ENCODE data around the gene SLC29A2.

SLC29A2 gene

GRCh38 chr11:66315498-66315885 lies 56.1 kb downstream of the SLC29A2 start:
- no peak overlapping the region for H3K27ac ChIP-seq
- TF ChIP-seq, protein P1, sequence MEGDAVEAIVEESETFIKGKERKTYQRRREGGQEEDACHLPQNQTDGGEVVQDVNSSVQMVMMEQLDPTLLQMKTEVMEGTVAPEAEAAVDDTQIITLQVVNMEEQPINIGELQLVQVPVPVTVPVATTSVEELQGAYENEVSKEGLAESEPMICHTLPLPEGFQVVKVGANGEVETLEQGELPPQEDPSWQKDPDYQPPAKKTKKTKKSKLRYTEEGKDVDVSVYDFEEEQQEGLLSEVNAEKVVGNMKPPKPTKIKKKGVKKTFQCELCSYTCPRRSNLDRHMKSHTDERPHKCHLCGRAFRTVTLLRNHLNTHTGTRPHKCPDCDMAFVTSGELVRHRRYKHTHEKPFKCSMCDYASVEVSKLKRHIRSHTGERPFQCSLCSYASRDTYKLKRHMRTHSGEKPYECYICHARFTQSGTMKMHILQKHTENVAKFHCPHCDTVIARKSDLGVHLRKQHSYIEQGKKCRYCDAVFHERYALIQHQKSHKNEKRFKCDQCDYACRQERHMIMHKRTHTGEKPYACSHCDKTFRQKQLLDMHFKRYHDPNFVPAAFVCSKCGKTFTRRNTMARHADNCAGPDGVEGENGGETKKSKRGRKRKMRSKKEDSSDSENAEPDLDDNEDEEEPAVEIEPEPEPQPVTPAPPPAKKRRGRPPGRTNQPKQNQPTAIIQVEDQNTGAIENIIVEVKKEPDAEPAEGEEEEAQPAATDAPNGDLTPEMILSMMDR (conservative IDR thresholded peaks at IDR 0.05): no peak

- H3K27ac ChIP-seq: no peak overlapping the region
- TF ChIP-seq, protein P1 (conservative IDR thresholded peaks at IDR 0.05): no peak
Observed at GRCh38 chr11:66314561-66315497, 56.7 kb downstream of the SLC29A2 start.

DNA sequence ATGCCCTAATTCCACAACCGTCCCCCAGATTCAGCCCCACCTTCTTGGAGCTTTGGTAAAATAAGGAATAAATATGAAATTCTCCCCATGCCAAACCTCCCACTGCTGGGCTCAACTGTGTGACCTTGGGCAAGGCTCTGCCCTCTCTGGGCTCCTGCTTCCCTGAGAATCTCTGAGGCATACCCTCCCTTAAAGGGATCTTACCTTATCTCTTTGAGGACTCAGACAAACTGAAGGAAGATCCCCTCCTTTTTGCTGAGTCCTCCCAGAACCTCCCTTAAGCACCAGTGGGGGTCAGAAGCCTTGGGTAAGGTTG lies 57.4 kb downstream of the SLC29A2 start:
- no peak overlapping the region for H3K27ac ChIP-seq
- TF ChIP-seq, protein P1 (conservative IDR thresholded peaks at IDR 0.05): no peak

- H3K27ac ChIP-seq: peak overlapping the region; percentile 69
- TF ChIP-seq, protein P1 (conservative IDR thresholded peaks at IDR 0.05): 0 out of 2 replicates have a peak, but pooled peaks have one; percentile 10
Observed at GRCh38 chr11:66313321-66314185, 58.0 kb downstream of the SLC29A2 start.

- H3K27ac ChIP-seq: peak overlapping the region; percentile 69
- TF ChIP-seq, protein P1 (conservative IDR thresholded peaks at IDR 0.05): no peak
Observed at GRCh38 chr11:66312549-66313320, 58.8 kb downstream of the SLC29A2 start.
